Naive B cell (primary cell): Measurements from ENCODE around the gene PIK3C2G. TPM values are rescaled to one million over a fixed set of nuclear protein-coding genes. Genes with fewer than 3 reads are reported as not detected.

Experiments
- ATAC-seq, 2 donors: fragments of 150-1000 bp; cut with Tn5 transposase; 2 replicates each; pipeline ENCODE4 v1.10.0; 2021; ENCODE audit warnings: low read depth in 2 of 2, mild to moderate bottlenecking in 2 of 2, moderate library complexity in 2 of 2
- DNase-seq: peaks from one replicate; pipeline ENCODE4 v3.0.0; 2022
- H3K27ac Mint-ChIP-seq, 6 donors: one replicate each; pipeline ENCODE4 v1.8.0; 2020 to 2022; ENCODE audit warnings: mild to moderate bottlenecking in 6 of 6, mixed read lengths in 6 of 6, moderate library complexity in 5 of 6, inconsistent platforms in 2 of 6
- H3K27me3 Mint-ChIP-seq, 3 donors: one replicate each; pipeline ENCODE4 v1.8.0; 2021 to 2022; ENCODE audit warnings: mixed read lengths in 3 of 3, mild to moderate bottlenecking in 1 of 3
- H3K36me3 Mint-ChIP-seq, 2 donors: one replicate each; pipeline ENCODE4 v1.8.0; 2020 to 2022; ENCODE audit warnings: mixed read lengths in 2 of 2, inconsistent platforms in 1 of 2, mild to moderate bottlenecking in 1 of 2
- H3K4me1 Mint-ChIP-seq, 3 donors: one replicate each; pipeline ENCODE4 v1.8.0; 2020 to 2022; ENCODE audit warnings: mixed read lengths in 3 of 3, inconsistent platforms in 1 of 3, mild to moderate bottlenecking in 1 of 3, moderate library complexity in 1 of 3
- H3K4me3 Mint-ChIP-seq, 8 donors: one replicate each; pipeline ENCODE4 v1.8.0; 2020 to 2022; ENCODE audit warnings: mild to moderate bottlenecking in 8 of 8, mixed read lengths in 8 of 8, moderate library complexity in 8 of 8, inconsistent platforms in 2 of 8
- H3K9me3 Mint-ChIP-seq, 7 donors: one replicate each; pipeline ENCODE4 v1.8.0; 2020 to 2022; ENCODE audit warnings: mixed read lengths in 7 of 7, mild to moderate bottlenecking in 5 of 7, inconsistent platforms in 2 of 7, moderate library complexity in 1 of 7
- polyA plus RNA-seq, 6 donors: library from polyadenylated mRNA; unstranded; fragments of 300-500 nt; fragmentation: Illumina TruSeq; gene quantifications; one replicate each; pipeline ENCODE4 v1.2.3, GENCODE V29; 2021; ENCODE audit warnings: low read depth in 6 of 6

PIK3C2G gene
- polyA plus RNA-seq, 6 donors from 2014 or later: not detected

DNA sequence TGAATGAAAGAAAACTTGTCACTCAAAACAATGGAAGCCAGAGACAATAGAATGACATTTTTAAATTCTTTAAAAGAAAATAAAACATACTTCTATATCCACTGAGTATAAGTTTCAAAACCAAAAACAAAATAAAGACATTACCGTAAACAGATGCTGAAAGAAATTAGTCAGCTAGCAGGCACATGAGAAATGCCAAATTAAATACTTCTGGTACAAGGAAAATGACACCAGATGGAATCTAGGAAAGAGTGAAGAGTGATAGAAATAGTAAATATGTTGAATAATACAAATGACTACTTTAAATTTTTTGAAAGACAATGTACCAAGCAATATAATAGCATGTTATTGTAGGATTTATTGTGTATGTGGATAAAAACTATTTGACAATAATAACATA lies 23.8 kb downstream of the PIK3C2G start:
- Mint-ChIP-seq H3K27ac (no peak overlapping the region), H3K4me1 (no peaks in the 10 kb centered on the region), H3K27me3 (no peaks in the 10 kb centered on the region), H3K9me3 (peaks cover 0 to 17% (median 7%) of the 10 kb centered on the region in 7 donors), H3K4me3 (no peak overlapping the region), H3K36me3 (no peaks in the 10 kb centered on the region)
- ATAC-seq (no peak), DNase-seq (no peak)

GRCh38 chr12:18290386-18290785 lies 29.1 kb downstream of the PIK3C2G start:
- Mint-ChIP-seq H3K9me3 (peaks cover 0 to 11% (median 3%) of the 10 kb centered on the region in 7 donors), H3K4me3 (no peak overlapping the region), H3K36me3 (no peaks in the 10 kb centered on the region), H3K27me3 (no peaks in the 10 kb centered on the region), H3K4me1 (no peaks in the 10 kb centered on the region), H3K27ac (no peak overlapping the region)
- DNase-seq: no peak
- ATAC-seq: no peak

DNA sequence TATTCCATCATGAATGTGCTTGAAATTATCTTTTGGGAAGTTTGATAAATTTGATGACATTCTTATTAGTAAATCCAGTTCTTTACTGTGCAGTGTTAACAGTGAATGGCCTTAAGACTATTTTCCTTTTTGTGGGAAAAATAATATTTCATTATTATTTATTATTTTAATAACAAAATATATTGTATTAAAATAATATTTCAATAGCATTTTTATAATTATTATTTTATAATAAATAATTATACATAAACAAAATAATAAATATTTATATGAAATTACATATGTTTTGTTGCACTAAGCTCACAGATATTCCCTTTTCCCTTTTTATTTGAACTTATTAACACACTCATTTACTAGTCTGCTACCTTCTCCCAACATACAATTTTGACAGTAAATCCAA lies 33.6 kb downstream of the PIK3C2G start:
- Mint-ChIP-seq H3K36me3 (no peaks in the 10 kb centered on the region), H3K27ac (no peak overlapping the region), H3K4me3 (no peak overlapping the region), H3K27me3 (no peaks in the 10 kb centered on the region), H3K9me3 (peaks cover 0 to 12% (median 1%) of the 10 kb centered on the region in 7 donors), H3K4me1 (no peaks in the 10 kb centered on the region)
- ATAC-seq (no peak), DNase-seq (no peak)

- Mint-ChIP-seq H3K4me3 (no peak overlapping the region), H3K27ac (no peak overlapping the region), H3K36me3 (no peaks in the 10 kb centered on the region), H3K27me3 (no peaks in the 10 kb centered on the region), H3K9me3 (peaks cover 0 to 26% (median 4%) of the 10 kb centered on the region in 7 donors), H3K4me1 (no peaks in the 10 kb centered on the region)
- ATAC-seq (no peak), DNase-seq (no peak)
These were observed 35.0 kb downstream of the PIK3C2G start for GRCh38 chr12:18296201-18296908.

GRCh38 chr12:18296909-18297280 lies 35.6 kb downstream of the PIK3C2G start:
- no peak overlapping the region for H3K27ac Mint-ChIP-seq
- H3K27me3 Mint-ChIP-seq: no peaks in the 10 kb centered on the region
- H3K4me1 Mint-ChIP-seq: no peaks in the 10 kb centered on the region
- H3K4me3 Mint-ChIP-seq: no peak overlapping the region
- H3K9me3 Mint-ChIP-seq: peaks cover 0 to 32% (median 8%) of the 10 kb centered on the region in 7 donors
- H3K36me3 Mint-ChIP-seq: no peaks in the 10 kb centered on the region
- ATAC-seq: no peak
- DNase-seq: no peak

- no peak for ATAC-seq
- Mint-ChIP-seq H3K27ac (no peak overlapping the region), H3K36me3 (no peaks in the 10 kb centered on the region), H3K27me3 (no peaks in the 10 kb centered on the region), H3K4me1 (no peaks in the 10 kb centered on the region), H3K4me3 (peak overlapping the region in 1 of 8 donors; percentile 18), H3K9me3 (peaks cover 1 to 34% (median 8%) of the 10 kb centered on the region in 7 donors)
- DNase-seq: no peak
These were observed 36.6 kb downstream of the PIK3C2G start for GRCh38 chr12:18297902-18298301.

DNA sequence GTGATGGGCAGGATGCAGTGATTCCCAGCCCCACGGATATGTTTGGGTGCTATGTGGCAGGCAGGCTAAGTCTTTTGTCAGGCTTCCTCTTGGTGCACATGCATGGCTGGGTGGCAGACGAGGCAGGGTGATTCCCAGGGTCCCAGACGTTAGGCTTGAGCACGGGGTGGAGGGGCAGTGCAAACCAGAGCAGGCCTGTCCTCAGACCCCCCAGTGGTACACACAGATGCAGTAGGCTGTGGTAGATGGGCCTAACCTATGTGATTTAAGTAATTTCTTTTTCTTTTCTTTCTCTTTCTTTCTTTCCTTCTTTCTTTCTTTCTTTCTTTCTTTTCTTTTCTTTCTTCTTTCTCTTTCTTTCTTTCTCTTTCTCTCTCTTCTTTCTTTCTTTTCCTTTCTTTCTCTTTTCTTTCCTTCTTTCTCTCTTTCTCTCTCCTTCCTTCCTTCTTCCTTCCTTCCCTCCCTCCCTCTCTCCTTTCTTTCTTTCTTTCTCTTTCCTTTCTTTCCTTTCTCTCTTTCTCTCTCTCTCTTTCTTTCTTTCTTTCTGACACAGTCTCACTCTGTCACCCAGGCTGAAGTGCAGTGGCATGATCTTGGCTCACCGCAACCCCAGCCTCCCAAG lies 41.6 kb downstream of the PIK3C2G start:
- H3K27ac Mint-ChIP-seq: no peak overlapping the region
- no peak for DNase-seq
- peaks cover 1 to 29% (median 9%) of the 10 kb centered on the region in 7 donors for H3K9me3 Mint-ChIP-seq
- no peaks in the 10 kb centered on the region for H3K27me3 Mint-ChIP-seq
- no peaks in the 10 kb centered on the region for H3K4me1 Mint-ChIP-seq
- no peaks in the 10 kb centered on the region for H3K36me3 Mint-ChIP-seq
- no peak for ATAC-seq
- H3K4me3 Mint-ChIP-seq: peak overlapping the region in 1 of 8 donors; percentile 77

GRCh38 chr12:18304609-18305008 lies 43.3 kb downstream of the PIK3C2G start:
- ATAC-seq (no peak), DNase-seq (no peak)
- Mint-ChIP-seq H3K9me3 (peaks cover 1 to 25% (median 9%) of the 10 kb centered on the region in 7 donors), H3K4me1 (no peaks in the 10 kb centered on the region), H3K27me3 (no peaks in the 10 kb centered on the region), H3K27ac (no peak overlapping the region), H3K36me3 (no peaks in the 10 kb centered on the region), H3K4me3 (no peak overlapping the region)

- ATAC-seq: no peak
- Mint-ChIP-seq H3K36me3 (no peaks in the 10 kb centered on the region), H3K4me3 (no peak overlapping the region), H3K27me3 (no peaks in the 10 kb centered on the region), H3K27ac (no peak overlapping the region), H3K4me1 (no peaks in the 10 kb centered on the region), H3K9me3 (peaks cover 0 to 8% (median 6%) of the 10 kb centered on the region in 7 donors)
- no peak for DNase-seq
These were observed 45.0 kb downstream of the PIK3C2G start for GRCh38 chr12:18306311-18306710.

- Mint-ChIP-seq H3K4me3 (no peak overlapping the region), H3K27me3 (no peaks in the 10 kb centered on the region), H3K36me3 (no peaks in the 10 kb centered on the region), H3K9me3 (peaks cover 0 to 4% (median 0%) of the 10 kb centered on the region in 7 donors), H3K4me1 (no peaks in the 10 kb centered on the region), H3K27ac (no peak overlapping the region)
- ATAC-seq: no peak
- DNase-seq: no peak
These were observed 52.0 kb downstream of the PIK3C2G start for GRCh38 chr12:18313306-18313705.

GRCh38 chr12:18320036-18320617 lies 58.8 kb downstream of the PIK3C2G start:
- ATAC-seq (no peak), DNase-seq (no peak)
- Mint-ChIP-seq H3K27ac (no peak overlapping the region), H3K27me3 (no peaks in the 10 kb centered on the region), H3K4me3 (no peak overlapping the region), H3K4me1 (no peaks in the 10 kb centered on the region), H3K36me3 (no peaks in the 10 kb centered on the region), H3K9me3 (no peaks in the 10 kb centered on the region)

GRCh38 chr12:18320976-18321375 lies 59.7 kb downstream of the PIK3C2G start:
- ATAC-seq: no peak
- Mint-ChIP-seq H3K27ac (no peak overlapping the region), H3K4me1 (no peaks in the 10 kb centered on the region), H3K36me3 (no peaks in the 10 kb centered on the region), H3K27me3 (no peaks in the 10 kb centered on the region), H3K4me3 (no peak overlapping the region), H3K9me3 (no peaks in the 10 kb centered on the region)
- no peak for DNase-seq

GRCh38 chr12:18323159-18323558 lies 61.8 kb downstream of the PIK3C2G start:
- H3K4me3 Mint-ChIP-seq: no peak overlapping the region
- no peak for DNase-seq
- no peaks in the 10 kb centered on the region for H3K27me3 Mint-ChIP-seq
- no peaks in the 10 kb centered on the region for H3K9me3 Mint-ChIP-seq
- H3K4me1 Mint-ChIP-seq: no peaks in the 10 kb centered on the region
- H3K27ac Mint-ChIP-seq: no peak overlapping the region
- no peaks in the 10 kb centered on the region for H3K36me3 Mint-ChIP-seq
- ATAC-seq: no peak

GRCh38 chr12:18327036-18327435 lies 65.7 kb downstream of the PIK3C2G start:
- no peak for ATAC-seq
- H3K4me3 Mint-ChIP-seq: no peak overlapping the region
- no peaks in the 10 kb centered on the region for H3K9me3 Mint-ChIP-seq
- H3K27ac Mint-ChIP-seq: no peak overlapping the region
- no peak for DNase-seq
- H3K4me1 Mint-ChIP-seq: no peaks in the 10 kb centered on the region
- H3K27me3 Mint-ChIP-seq: no peaks in the 10 kb centered on the region
- no peaks in the 10 kb centered on the region for H3K36me3 Mint-ChIP-seq
